PC-9 (cell line): Measurements from ENCODE around the gene BTG2.

Experiments used
- CTCF ChIP-seq: fragments of 200-600 bp; sonication (generic); conservative IDR thresholded peaks from 2 replicates; pipeline ENCODE4 v1.6.1; 2017; ENCODE audit warnings: mixed run types, antibody characterized with exemption, mild to moderate bottlenecking, moderate library complexity
- EZH2 ChIP-seq: fragments of 200-600 bp; sonication (generic); IDR thresholded peaks from 2 replicates; pipeline ENCODE4 v1.8.0; 2017; ENCODE audit warnings: antibody characterized with exemption, low read depth

GRCh38 chr1:203323587-203323986 lies 18.3 kb downstream of the BTG2 start:
- TF ChIP-seq CTCF: no peak
- no peak for TF ChIP-seq EZH2
